HG02973 (cell line): ENCODE measurements around the gene CDX2.

ENCODE experiments used
- ATAC-seq: cut with Tn5 transposase; IDR thresholded peaks from one replicate; pipeline ENCODE4 v1.9.1; 2021; ENCODE audit warnings: moderate library complexity; ENCODE audit not compliant: unreplicated experiment

The CDX2 gene

DNA sequence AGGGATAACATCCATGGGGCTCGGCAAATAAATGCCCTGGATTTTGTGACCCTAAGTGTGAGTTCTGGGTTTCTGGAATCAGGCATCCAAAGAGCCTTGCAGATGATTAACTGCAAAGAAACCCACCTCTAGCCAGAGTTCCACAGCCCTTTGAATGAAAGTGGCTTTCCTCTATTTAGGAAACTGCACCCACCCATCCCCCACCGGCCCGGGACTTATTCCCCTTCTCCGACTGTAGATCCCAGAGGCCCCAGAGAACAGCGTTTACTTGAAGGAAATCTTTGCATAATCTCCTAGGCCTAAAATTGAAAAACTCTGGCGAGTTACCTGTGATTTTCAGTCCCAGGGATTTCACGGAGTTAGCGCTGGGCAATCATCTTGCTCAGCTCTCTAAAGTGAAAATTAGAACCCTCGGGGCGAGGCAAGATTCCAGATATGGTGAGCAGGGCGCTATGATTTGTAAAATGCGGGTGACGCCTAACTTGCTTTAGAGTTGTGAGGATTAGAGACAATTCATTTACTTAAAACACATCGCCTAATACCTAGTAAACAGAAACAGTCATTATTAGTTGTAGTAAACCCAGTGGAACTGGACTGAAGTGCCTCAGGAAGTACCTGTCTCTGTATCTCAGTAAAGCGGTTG lies 10.0 kb upstream of the CDX2 start:
- no peak for ATAC-seq

DNA sequence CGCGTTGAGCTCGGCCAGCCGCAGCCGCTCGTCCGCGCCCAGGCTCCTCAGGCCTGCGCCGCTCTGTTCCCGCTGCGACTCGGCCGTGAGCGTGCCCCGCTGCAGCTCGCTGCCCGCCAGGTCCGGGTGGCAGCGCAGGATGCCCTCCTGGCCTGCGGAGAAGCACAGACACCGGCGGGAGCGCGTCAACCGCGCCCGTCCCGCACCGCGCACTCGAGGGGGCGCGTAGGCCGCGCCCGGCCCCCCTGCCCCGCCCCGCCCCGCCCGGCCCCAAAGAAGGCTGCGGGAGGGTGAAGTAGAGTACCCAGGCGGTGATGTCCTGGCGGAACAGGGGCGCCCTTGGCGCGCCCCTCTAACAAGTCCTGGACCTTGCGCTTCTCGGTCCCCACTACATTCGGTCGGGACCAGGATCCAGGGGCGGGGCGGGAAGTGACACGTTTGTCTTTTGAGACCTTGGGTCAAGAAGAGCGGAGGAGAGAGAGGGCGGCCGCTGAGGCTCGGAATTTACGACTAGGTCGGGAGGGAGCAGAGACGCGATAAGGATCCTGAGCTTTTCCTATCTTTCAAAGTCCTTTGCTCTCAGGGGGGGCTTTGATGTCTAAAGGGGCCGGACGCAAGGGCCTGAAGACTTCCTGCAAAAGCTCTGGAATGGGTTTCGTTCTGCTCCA lies 9.3 kb upstream of the CDX2 start:
- ATAC-seq = no peak

DNA sequence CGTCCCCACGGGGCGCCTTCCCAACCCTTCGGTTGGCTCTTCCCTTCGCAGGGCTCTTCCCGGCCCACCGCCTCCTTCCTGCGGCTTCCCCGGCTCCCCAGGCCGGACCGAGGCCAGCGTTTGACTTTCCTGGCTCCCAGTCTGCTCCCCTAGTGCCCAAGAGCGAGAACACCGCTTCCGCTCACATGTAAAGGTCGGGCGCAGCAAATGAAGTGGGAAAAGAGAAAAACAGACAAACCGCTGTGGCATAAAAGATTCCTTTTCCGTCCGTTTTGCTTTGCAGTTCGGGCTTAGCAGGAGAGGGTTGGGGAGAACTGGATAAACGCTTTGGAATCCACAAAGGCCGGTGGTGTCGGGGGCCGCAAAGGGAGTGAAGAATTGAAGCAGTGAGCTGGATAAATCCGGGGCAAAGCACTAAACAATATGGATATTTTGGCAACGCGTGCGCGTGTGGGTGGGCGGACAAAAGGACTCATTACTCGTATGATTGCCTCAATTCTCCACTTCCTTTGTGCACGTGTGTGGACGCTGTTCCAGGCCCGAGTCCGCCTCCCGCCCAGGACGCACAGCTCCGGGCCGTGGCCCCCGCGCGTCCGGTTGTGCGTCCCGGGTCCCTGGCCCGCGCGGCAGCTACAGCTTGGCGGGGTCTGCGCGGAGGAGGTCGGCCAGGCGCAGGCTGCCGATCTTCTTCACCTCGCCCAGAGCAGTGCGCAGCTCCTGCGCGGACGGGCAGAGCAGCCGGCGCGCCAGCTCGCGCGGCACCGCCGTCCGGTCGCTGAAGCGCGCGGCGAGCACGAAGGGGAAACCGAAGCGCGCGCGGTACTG lies 8.6 kb upstream of the CDX2 start:
- ATAC-seq = no peak

DNA sequence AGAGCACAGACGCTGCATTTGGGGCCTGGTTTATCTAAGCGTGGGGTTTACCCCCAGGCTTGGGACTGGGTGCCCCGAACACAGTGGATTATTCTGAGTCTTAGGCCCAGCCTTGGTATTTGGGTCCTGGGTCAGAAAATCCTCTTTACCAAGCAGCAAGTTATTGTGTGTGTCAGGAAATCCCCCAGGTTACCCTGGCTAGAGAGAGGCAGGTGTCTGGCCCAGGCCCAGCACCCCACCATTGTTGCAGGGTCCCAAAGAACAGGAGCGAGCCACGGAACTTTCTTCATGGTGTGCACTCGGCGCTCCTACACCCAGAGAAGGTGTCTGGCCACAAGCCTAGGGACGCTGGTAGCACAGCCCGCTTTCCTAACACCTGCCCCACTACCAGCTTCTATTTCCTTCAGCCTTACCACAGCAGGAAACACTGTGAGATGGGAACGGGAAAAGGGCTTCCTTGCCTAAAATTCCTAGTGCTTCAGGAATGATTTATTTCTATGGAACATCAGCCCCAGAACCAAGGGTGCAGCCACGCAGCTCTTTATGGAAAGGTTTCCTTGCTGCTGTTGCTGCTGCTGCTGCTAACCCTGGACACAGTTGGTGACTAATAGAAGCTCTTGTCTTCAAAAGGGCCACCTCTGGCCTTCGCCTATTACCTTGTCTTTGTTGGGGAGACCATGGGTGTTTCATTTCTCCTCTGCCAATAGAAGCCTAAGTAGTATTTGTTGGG lies 7.4 kb upstream of the CDX2 start:
- ATAC-seq = no peak

DNA sequence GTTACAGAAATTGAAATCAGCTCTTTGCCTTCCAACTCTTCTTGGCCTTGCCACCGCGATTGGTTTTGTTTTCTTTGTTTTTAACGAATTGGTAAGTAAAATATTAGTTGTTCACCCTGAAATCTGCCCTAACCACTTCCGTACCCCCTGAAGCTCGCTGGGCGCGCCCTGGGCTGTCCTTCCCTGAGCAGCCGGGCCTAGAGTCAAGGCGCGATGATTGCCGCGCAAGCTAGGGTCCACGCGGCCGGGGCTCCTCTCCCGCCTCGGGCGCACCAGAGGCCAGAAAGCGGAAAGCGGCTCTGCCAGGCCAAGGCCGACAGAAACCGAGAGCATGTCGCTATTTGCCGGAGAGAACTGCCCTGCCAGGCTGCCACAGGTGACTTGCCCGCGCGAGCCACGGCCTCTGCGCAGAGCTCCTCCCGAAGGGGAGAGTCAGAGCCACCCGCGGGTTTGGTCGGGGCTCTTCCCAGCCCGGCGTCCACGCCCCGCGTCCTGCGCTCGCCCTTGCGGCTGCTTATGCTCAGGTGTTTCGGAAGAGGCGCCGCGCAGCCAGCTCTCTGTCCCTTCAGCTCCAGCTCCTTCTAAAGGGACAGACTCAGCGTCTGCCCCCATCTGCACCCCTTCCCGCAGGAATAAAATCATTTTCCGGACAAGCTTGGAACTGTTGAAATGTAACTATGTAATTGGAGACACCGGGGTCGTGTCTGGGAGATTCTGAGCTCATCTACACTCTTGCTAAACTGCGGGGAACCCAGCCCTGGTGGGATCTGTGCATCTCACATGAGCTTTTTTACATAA lies 6.6 kb upstream of the CDX2 start:
- ATAC-seq = no peak

DNA sequence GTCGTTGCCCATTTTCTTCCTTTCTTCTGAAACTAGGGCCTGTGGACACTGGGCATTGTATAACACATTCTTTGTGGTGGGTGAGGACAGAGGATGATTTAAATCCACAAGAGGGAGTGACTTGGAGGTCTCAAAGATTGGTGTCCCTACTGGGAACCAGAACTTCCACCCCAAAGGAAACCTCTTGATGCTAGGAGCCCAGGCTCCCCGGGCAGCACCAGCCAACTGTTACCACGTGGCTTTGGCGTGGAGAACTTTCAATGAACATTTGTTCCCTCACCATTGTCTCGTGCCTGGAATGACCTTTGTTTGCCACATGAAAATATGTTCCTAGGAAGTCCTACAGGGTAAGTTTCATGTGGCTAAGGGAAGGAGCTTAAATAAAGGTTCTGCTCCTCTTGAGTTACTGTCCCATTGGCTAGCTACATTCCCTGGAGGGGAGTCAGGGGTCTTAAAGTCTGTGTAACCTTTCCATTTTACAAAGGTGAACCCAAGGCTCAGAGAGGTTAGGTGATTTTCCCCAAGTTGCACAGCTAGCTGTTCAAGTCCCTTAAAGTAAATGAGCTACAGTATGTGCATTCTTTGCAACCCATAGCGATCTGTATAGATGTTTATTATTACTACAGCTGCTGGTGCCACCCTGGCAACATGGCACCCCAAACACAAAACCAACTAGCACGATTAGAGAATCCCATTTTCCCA lies 5.0 kb upstream of the CDX2 start:
- ATAC-seq = no peak

DNA sequence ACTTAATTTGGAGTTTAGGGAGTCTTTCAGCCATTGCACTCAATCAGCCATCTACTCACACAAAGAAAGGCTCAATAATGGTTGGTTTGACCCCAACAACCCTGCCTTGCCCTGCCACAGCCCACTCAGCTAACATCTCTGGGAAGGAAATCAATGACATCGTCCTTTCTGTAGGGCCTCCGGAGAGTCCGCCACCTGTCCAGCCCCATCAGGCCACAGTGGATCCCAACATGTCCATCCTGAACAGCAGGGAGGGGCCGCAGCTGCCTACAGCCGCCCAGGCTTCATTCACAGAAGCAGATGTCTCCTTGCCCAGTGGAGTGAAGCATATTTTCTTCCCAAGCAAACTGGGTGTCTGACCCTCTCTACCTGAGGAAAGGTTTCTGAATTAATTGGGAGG lies 4.2 kb upstream of the CDX2 start:
- no peak for ATAC-seq

DNA sequence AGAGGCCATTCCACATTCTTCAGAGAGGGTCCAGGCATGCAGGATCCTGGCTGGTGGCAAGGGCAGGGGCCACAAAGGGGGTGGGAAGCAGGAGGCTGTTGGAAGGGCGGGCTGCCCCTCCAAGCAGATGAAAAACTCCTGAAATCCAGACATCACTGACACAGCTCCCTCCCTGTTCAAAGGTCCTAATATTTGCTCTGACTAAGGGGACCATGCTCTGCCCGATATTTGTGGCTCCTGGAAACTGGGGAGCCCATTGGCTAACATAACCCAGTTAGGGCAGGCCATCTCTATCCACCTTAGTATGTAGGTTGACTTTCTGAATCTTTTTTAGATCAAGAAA lies 3.3 kb upstream of the CDX2 start:
- ATAC-seq = no peak

DNA sequence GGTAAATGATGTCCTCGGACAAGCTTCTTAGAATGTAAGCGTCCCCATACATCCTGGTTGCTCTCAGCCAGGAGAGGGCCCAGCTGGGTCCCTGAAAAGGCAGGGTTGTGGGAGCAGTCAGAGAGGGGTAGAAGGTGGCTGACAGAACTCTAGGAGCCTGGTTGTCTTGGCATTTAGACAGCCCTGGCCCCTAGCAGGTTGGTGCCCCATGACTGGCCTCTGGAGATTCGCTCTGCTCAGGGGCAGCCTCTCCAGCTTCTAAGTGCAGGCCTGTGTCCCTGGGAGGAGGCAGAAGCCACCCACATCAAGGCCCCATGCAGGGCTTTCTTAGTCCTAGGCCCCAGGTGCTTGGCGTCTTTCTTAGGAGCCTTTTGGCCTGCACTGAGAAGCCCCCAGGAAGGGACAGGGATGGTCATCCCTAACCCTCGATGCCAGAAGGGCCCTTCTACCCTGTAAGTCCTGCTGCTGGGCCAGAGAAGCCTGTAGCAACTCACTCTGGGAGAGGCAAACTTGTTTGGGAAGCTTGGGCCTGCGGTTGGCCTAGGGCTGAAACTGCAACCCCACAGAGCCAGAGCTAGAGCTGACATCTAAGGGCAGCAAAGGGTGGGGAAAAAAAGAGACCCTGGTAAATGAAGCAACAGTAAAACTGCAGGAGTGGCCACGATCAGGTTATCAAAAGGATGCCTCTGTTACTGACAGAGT lies 2.8 kb upstream of the CDX2 start:
- no peak for ATAC-seq

DNA sequence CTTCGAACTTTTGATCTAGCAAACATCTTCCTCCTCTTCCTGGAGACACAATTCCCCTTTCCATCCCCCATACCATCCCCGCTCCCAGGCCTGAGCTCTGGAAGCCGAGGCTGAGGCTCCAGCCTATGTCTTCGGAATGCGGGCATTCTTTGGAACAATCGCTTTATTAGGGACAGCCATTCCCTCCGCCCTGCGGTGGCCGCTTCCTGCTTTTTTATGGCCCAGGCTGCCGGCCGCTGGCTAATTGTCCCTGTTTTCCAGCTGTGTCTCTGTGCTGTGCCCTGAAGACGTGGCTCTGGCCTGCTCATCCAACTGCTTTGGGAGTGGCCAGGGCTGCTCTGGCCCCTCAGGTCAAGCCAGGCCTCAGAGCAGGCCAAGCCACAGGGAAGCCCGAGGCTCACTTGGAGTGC lies 2.1 kb upstream of the CDX2 start:
- no peak for ATAC-seq

DNA sequence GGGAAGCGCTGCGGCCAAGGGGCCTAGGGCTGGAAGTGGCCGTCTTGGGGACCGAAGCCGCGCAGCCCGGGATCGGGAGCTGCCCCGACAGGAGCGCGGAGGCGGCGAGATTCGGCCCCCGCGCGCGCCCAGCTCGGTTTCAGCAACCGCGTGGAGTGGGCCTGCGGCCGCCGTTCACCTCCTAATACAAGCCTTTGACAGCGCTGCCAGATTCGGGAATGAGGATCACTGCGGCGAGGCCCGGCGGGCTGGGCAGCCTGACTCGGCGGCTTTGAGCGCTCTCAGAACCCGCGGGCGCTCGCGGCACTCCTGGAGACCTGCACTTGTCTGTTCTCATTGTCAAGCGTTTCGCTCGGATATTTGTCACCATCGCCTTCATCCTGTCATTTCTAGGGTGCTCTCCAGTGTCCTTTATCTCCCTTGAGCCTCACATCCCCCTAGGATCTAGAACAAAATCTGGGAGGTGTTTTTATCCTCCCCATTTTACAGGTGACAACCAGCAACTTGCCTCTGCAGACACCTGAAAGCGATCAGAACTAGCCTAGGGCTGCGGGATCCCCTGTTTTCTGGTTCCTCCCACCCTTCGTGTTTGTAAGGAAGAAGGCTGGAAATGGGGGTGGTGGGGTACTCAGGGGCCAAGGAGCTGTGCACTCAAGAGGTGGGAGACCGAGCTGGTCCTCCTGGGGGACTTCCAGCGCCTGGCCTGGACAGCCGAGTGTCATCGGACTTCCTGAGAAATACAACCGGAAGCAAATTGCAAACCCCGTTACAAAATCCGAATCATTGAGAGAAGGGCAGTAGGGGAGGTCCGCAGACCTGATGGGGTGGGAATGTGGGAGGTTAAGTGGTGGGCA lies 1.5 kb upstream of the CDX2 start:
- no peak for ATAC-seq

DNA sequence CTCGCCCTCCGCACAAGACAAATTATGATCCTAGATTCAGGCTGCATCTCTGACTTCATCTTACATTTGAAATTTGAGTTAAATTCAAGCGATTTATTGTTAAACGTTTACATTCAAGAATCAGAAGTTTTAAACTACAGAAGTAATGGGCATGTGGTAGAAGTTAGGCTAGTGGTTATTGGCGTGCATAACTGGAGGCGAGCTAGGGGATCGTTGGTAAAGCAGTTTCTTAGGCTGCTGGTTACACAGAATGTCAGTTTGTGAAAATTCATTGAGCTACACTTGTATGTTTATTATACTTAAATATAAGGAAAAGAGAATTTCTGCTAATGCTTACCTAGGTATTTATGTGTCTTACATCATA lies 733 bp upstream of the CDX2 start:
- ATAC-seq = no peak

DNA sequence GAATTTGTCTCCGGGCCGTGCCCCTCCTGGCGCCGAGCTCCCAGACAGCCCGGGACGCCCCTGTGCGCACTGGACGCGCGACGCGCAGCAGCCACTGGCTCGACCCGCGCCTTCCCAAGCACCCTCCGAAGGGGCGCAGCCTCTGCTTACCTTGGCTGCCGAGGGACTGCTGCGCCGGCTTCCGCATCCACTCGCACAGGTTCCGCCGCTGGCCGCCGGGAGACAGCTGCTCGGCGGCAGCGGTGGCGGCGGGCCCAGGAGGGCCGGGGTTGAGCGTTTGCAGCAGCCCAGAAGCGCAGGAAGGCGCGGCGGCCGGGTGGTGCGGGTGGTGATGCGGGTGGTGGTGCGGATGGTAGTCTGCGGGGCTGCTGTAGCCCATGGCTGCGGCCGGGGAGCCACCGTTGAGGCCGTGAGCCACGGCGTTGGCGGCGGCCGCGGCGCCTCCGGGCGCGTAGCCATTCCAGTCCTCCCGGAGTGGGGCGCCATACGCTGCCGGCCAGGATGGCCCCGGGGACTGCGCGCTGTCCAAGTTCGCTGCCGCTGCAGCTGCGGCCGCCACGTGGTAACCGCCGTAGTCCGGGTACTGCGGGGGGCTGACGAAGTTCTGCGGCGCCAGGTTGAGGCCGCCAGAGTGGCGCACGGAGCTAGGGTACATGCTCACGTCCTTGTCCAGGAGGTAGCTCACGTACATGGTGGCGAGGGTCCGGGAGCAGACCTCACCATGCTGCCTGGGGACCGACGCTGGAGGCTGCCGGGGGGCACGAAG lies 616 bp downstream of the CDX2 start:
- no peak for ATAC-seq

DNA sequence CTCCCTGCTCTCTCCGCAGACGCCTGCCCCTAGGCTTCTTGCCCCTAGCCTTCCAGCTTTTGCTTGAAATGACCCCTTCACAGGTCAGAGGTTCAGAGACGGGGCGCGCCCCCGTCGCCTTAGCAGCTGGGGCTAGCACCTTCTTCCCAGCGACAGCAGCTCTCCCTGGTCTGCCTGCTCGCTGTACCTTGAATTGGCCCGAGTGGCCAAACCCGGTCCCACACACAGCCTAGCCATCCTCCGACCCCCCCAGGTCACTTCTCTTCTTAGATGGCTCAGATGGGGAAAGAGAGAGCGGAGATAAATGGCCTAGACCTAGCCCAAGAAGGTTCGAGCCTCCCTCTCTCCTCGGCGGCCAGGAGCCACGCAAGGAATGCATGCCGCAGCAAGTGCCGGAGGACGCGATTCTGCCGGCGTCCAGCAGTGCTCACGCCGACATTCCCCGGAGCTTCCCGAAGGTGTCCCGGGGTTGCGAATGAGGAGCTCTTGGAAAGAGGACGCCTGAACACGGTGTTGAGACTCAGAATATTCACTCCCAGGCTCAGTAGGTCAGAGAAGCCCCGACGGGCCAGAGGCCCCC lies 1.3 kb downstream of the CDX2 start:
- no peak for ATAC-seq

DNA sequence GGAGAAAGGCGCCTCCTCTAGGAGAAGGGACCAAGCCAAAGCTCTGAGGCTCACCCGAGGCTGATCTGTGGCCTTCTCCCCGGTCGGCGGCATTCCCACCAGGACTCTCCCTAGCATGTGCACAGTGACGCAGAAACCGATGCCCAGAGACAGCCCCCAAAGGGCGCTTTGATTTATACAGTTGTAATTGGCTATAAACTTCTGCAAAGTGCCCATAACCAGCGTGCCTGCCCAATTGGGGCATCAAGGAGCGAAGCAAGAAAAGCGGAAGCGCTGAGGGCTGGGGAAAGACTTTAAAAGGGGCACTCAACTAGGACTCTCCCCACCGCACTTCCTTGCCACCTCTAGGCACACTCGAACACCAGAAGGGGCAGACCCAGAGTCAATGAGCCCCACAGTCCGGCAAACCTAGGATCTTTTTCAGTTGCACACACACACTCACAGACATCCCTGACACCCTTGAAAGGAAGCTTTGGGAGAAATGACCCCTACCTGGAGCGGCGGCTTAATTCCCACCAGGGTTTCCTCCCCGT lies 1.8 kb downstream of the CDX2 start:
- ATAC-seq = no peak

DNA sequence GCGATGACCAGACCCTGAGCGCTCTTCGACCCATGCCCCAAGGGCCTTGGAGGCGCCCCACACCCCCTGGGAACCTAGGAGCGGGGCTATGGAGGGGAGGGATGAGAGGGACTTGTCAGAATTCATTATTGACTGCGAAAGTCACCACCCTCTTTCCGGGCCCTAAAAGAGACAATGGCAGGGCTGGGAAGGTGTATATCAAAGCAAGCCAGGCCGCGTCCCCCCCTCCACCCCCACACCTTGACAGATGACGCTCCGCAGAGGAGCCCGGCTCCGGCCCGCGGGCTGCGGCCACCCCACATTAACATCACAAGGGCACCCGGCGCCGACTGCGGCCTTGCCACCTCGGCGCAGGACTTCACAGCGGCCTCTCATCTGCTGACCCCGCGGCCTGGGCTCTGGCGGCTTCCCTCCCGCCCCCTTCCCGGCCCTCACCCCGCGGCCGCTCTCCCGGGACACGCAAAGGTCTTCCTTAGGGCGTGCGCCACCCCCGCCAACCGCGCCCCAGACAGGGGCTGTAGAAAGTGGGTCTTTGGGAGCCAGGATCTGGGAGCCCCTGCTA lies 2.4 kb downstream of the CDX2 start:
- ATAC-seq = no peak
